Upper lobe of left lung (tissue), 6 donors: ENCODE measurements around the gene TBC1D4. TPM values are rescaled to one million over a fixed set of nuclear protein-coding genes. Genes with fewer than 3 reads are reported as not detected.

Experiments
- total RNA-seq, 6 donors: library from RNA; depleted of rRNA in 4 of 6; stranded (reverse); fragments of >200 nt in 4 of 6; gene quantifications; one replicate each; pipeline versions ENCODE4 v1.1.0 to v1.2.1, GENCODE V29; 2016 to 2021
- donor health status: DM: no; HTN: no; CAD: no; lungs with moderate emphysema.
- donor health status: DM: no; HTN: yes; CAD: no; lungs with severe emphysema.

The TBC1D4 gene
- total RNA-seq, 6 donors from 2014 or later: 26.1 to 97.4 (median 30.7) TPM

Other genes starting within 250 kb of the TBC1D4 start
- gene COMMD6, start 55.7 kb upstream of the TBC1D4 start, total RNA-seq: 100 to 1,000 TPM in 2 of 6 donors, 10 to 100 TPM in 3, 1 to 10 TPM in 1; 9.0 to 134 (median 63.8) TPM
- gene UCHL3, start 67.6 kb upstream of the TBC1D4 start, total RNA-seq: 10 to 100 TPM in 3 of 6 donors, 1 to 10 TPM in 3; 6.3 to 20.7 (median 11.0) TPM
- 1,000 to 10,000 TPM in 1 of 6 donors, 100 to 1,000 TPM in 5; 327 to 1,155 (median 811) TPM for gene LMO7, start 154.2 kb upstream of the TBC1D4 start, total RNA-seq